ENCODE data around the gene PDGFRA. TPM values are rescaled to one million over a fixed set of nuclear protein-coding genes. Genes with fewer than 3 reads are reported as not detected.

PDGFRA gene
- total RNA-seq = 10 to 100 TPM in 1 of 2 donors, 1 to 10 TPM in 1; 7.8 to 10.7 TPM
- 9.9 TPM for polyA plus RNA-seq (2013, experiment 1 of 2)
- 8.4 TPM for polyA plus RNA-seq (2013, experiment 2 of 2)
- long read RNA-seq, experiment 1, partial matches to known transcripts = 0 of 2 reads
- long read RNA-seq, experiment 1, other reads (novel, unspliced or antisense) = 2 of 2 reads
- long read RNA-seq, experiment 2, full-length matches to known transcripts = 6 of 17 reads
- long read RNA-seq, experiment 2, partial matches to known transcripts = 2 of 17 reads
- long read RNA-seq, experiment 2, other reads (novel, unspliced or antisense) = 9 of 17 reads
- long read RNA-seq, experiment 3, full-length matches to known transcripts = 2 of 14 reads
- long read RNA-seq, experiment 3, partial matches to known transcripts = 3 of 14 reads
- long read RNA-seq, experiment 3, other reads (novel, unspliced or antisense) = 9 of 14 reads
- long read RNA-seq, experiment 4, partial matches to known transcripts = 0 of 1 reads
- long read RNA-seq, experiment 4, other reads (novel, unspliced or antisense) = 1 of 1 reads

DNA sequence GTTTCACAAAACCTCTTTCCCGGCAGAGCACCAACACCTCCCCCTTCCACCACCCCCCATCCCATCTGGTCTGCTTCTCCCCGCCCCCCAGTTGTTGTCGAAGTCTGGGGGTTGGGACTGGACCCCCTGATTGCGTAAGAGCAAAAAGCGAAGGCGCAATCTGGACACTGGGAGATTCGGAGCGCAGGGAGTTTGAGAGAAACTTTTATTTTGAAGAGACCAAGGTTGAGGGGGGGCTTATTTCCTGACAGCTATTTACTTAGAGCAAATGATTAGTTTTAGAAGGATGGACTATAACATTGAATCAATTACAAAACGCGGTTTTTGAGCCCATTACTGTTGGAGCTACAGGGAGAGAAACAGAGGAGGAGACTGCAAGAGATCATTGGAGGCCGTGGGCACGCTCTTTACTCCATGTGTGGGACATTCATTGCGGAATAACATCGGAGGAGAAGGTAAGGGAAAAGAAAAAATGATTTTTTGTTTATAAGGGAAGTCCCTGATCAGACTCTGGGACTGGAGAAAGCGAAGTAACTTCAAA lies at the start of gene PDGFRA:
PDGFRA (plus strand) TSS at position 333 of the 541 bp plus-strand sequence. CDS start 29,476 bp downstream, outside the sequence.
- H3K36me3 Mint-ChIP-seq (ENCODE audit: low read depth) = no peaks in the 10 kb centered on the region
- no peaks in the 10 kb centered on the region for H3K36me3 ChIP-seq (ENCODE audit: control insufficient read depth, insufficient read depth, low read length)
- peak; percentile 53 for DNase-seq
- no peak within 1 kb of the TSS for H3K27ac ChIP-seq (ENCODE audit: low read depth, low read length)
- peaks cover 86% of the 10 kb centered on the region for H3K27me3 Mint-ChIP-seq (ENCODE audit: insufficient read depth)
- H3K4me1 ChIP-seq (ENCODE audit: control insufficient read depth, insufficient read depth, low read length) = peaks cover 12% of the 10 kb centered on the region
- WGBS, 2 experiments (ENCODE audit: insufficient coverage in 1 of 2, insufficient read length in 1 of 2) = 0 to 2% methylated on average over 13 to 15 of the region's 15 CpGs
- TF ChIP-seq, protein P1, sequence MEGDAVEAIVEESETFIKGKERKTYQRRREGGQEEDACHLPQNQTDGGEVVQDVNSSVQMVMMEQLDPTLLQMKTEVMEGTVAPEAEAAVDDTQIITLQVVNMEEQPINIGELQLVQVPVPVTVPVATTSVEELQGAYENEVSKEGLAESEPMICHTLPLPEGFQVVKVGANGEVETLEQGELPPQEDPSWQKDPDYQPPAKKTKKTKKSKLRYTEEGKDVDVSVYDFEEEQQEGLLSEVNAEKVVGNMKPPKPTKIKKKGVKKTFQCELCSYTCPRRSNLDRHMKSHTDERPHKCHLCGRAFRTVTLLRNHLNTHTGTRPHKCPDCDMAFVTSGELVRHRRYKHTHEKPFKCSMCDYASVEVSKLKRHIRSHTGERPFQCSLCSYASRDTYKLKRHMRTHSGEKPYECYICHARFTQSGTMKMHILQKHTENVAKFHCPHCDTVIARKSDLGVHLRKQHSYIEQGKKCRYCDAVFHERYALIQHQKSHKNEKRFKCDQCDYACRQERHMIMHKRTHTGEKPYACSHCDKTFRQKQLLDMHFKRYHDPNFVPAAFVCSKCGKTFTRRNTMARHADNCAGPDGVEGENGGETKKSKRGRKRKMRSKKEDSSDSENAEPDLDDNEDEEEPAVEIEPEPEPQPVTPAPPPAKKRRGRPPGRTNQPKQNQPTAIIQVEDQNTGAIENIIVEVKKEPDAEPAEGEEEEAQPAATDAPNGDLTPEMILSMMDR (conservative IDR thresholded peaks at IDR 0.05) = no peak
- H3K9me3 ChIP-seq (ENCODE audit: control insufficient read depth, low read length) = no peaks in the 10 kb centered on the region
- peak within 1 kb of the TSS; percentile 68 for H3K4me3 Mint-ChIP-seq
- peak within 1 kb of the TSS; percentile 84 for H3K4me3 ChIP-seq (ENCODE audit: low read length)
- H3K27ac Mint-ChIP-seq = peak within 1 kb of the TSS; percentile 55
- peaks cover 33% of the 10 kb centered on the region for H3K4me1 Mint-ChIP-seq
- no peaks in the 10 kb centered on the region for H3K9me3 Mint-ChIP-seq
- H3K9ac ChIP-seq (ENCODE audit: extremely low read depth, low read length, poor library complexity, severe bottlenecking) = no peak within 1 kb of the TSS
- peaks cover 93% of the 10 kb centered on the region for H3K27me3 ChIP-seq (ENCODE audit: control insufficient read depth, insufficient read depth, low read length, poor library complexity, severe bottlenecking)

DNA sequence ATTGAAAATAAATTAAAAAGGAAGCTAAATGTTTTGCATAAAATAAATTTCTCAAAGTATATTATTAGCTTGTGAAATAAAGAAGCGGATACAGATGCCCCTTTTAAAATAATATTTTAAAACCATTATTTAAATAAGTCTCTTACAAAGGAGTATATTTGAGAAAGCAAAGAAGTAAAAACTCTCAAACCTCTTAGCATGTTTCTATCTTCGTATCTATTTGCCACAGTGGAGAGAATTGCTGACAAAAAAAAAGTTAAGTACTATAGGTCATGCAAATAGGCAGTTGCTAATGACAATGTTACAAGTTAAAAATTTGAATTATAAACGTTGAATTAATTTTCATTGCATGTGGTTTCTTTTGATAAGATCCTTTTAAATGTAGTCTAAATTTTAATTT lies 44.5 kb upstream of the PDGFRA start:
- TF ChIP-seq, protein P1 (conservative IDR thresholded peaks at IDR 0.05) = no peak
- Mint-ChIP-seq H3K27me3 (ENCODE audit: insufficient read depth) (no peaks in the 10 kb centered on the region), H3K36me3 (ENCODE audit: low read depth) (no peaks in the 10 kb centered on the region), H3K4me3 (no peak overlapping the region), H3K27ac (no peak overlapping the region), H3K9me3 (no peaks in the 10 kb centered on the region), H3K4me1 (no peaks in the 10 kb centered on the region)
- H3K4me1 ChIP-seq (ENCODE audit: control insufficient read depth, insufficient read depth, low read length) = no peaks in the 10 kb centered on the region
- no peaks in the 10 kb centered on the region for H3K27me3 ChIP-seq (ENCODE audit: control insufficient read depth, insufficient read depth, low read length, poor library complexity, severe bottlenecking)
- no peak overlapping the region for H3K4me3 ChIP-seq (ENCODE audit: low read length)
- H3K36me3 ChIP-seq (ENCODE audit: control insufficient read depth, insufficient read depth, low read length) = no peaks in the 10 kb centered on the region
- WGBS, 2 experiments (ENCODE audit: insufficient coverage in 1 of 2, insufficient read length in 1 of 2) = 35% methylated on average over 2 of the region's 3 CpGs; no CpG with 5 or more reads in 1 of the 2 experiments
- DNase-seq = no peak
- H3K9me3 ChIP-seq (ENCODE audit: control insufficient read depth, low read length) = no peaks in the 10 kb centered on the region
- no peak overlapping the region for H3K27ac ChIP-seq (ENCODE audit: low read depth, low read length)
- no peak overlapping the region for H3K9ac ChIP-seq (ENCODE audit: extremely low read depth, low read length, poor library complexity, severe bottlenecking)

DNA sequence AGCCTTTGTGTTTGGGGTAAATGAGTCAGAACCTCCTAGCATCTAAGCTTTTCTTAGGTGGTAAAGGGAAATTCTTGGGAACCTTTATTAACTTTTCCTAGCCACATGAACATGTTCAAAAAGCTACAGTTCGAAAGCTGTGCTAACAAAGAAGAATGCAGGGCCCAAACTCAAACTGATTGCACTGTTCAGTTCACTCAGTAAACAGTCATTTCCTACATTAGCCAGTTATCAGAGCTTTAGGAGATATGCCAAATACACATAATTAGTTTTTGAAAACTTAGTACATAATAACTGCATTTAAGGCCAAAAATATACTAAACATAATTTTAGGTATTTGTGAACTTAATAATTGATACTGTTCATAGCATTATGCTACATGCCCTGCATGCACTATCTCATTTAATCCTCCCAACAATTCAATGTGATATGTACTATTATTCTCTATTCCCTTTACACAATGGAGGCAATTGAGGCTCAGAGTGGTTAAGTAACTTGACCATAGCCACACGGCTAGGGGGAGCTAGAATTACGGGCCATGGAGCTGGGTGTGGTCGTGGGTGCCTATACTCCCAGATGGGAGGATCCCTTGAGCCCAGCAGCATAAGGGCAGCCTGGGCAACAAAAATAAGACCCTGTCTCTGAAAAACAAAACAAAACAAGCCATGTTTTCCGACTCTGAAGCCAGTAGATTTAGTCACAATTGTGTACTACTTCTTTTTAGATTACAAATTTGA lies 43.9 kb upstream of the PDGFRA start:
- H3K36me3 Mint-ChIP-seq (ENCODE audit: low read depth) = no peaks in the 10 kb centered on the region
- no peak overlapping the region for H3K4me3 Mint-ChIP-seq
- DNase-seq = no peak
- Histone ChIP-seq H3K27ac (ENCODE audit: low read depth, low read length) (no peak overlapping the region), H3K4me1 (ENCODE audit: control insufficient read depth, insufficient read depth, low read length) (no peaks in the 10 kb centered on the region), H3K9me3 (ENCODE audit: control insufficient read depth, low read length) (no peaks in the 10 kb centered on the region), H3K9ac (ENCODE audit: extremely low read depth, low read length, poor library complexity, severe bottlenecking) (no peak overlapping the region), H3K4me3 (ENCODE audit: low read length) (no peak overlapping the region), H3K36me3 (ENCODE audit: control insufficient read depth, insufficient read depth, low read length) (no peaks in the 10 kb centered on the region), H3K27me3 (ENCODE audit: control insufficient read depth, insufficient read depth, low read length, poor library complexity, severe bottlenecking) (no peaks in the 10 kb centered on the region)
- H3K9me3 Mint-ChIP-seq = no peaks in the 10 kb centered on the region
- H3K4me1 Mint-ChIP-seq = no peaks in the 10 kb centered on the region
- no peak overlapping the region for H3K27ac Mint-ChIP-seq
- WGBS, 2 experiments (ENCODE audit: insufficient coverage in 1 of 2, insufficient read length in 1 of 2) = 73 to 81% methylated on average over 3 to 5 of the region's 5 CpGs
- H3K27me3 Mint-ChIP-seq (ENCODE audit: insufficient read depth) = no peaks in the 10 kb centered on the region
- TF ChIP-seq, protein P1 (conservative IDR thresholded peaks at IDR 0.05) = no peak

Measured in endodermal cell (in vitro differentiated cells).